K562 (cell line): Measurements from ENCODE around the gene TEX54. TPM values are rescaled to one million over a fixed set of nuclear protein-coding genes. Genes with fewer than 3 reads are reported as not detected.
A peak's percentile ranks its signal among the peaks of the same experiment; 100 is the strongest.

ENCODE experiments used
- CBFA2T3 ChIP-seq: fragments of 450-650 bp; IDR thresholded peaks from 2 replicates; pipeline ENCODE4 v1.6.1; 2017
- CEBPB ChIP-seq: fragments of 450-650 bp; IDR thresholded peaks from 2 replicates; pipeline ENCODE4 v1.6.1; 2016; ENCODE audit warnings: missing genetic modification characterization, missing compliant biosample characterization
- CHD7 ChIP-seq: fragments of 200-600 bp; sonication (generic); IDR thresholded peaks from one replicate; pipeline ENCODE4 v1.6.1; 2012; ENCODE audit warnings: mild to moderate bottlenecking, low read depth, low read length, inconsistent platforms
- ELF4 ChIP-seq: fragments of 450-650 bp; formaldehyde crosslinking; IDR thresholded peaks from 2 replicates; pipeline ENCODE4 v1.4.0; 2022; ENCODE audit warnings: missing genetic modification characterization
- MCM3 ChIP-seq: fragments of 450-650 bp; IDR thresholded peaks from 2 replicates; pipeline ENCODE4 v1.6.1; 2016
- PYGO2 ChIP-seq: fragments of 450-650 bp; IDR thresholded peaks from 2 replicates; pipeline ENCODE4 v1.6.1; 2016; ENCODE audit warnings: mild to moderate bottlenecking, missing genetic modification characterization, moderate library complexity, missing compliant biosample characterization
- RCOR1 ChIP-seq, 2 experiments: IDR thresholded peaks; 2 replicates each; pipeline ENCODE4 v1.6.1; 2012; ENCODE audit warnings: low read depth in 2 of 2, low read length in 2 of 2, borderline replicate concordance in 1 of 2, improper control_type of control experiment in 1 of 2
- STAG1 ChIP-seq: sonication (generic); formaldehyde crosslinking; IDR thresholded peaks from 2 replicates; pipeline ENCODE4 v1.5.0; 2020; ENCODE audit warnings: missing genetic modification reagents, borderline replicate concordance
- ZNF143 ChIP-seq: sonication (generic); formaldehyde crosslinking; IDR thresholded peaks from 2 replicates; pipeline ENCODE4 v1.9.0; 2022; ENCODE audit warnings: mild to moderate bottlenecking, missing genetic modification reagents
- ZNF512 ChIP-seq: IDR thresholded peaks from 2 replicates; pipeline ENCODE4 v1.6.1; 2016; ENCODE audit warnings: missing genetic modification characterization, missing compliant biosample characterization
- polyA plus RNA-seq, 8 experiments: library from polyadenylated mRNA; depleted of rRNA in 4 of 8; stranded (reverse) in 5 of 8; unstranded in 3 of 8; fragments of >200 nt; fragmentation: Nextera tagmentation in 2 of 8; fragmentation: Illumina TruSeq in 1 of 8; extraction: Ambion mirVana in 2 of 8; extraction: Trizol in 1 of 8; gene quantifications; 2 replicates each; pipeline versions ENCODE4 v1.2.1 to v1.2.3, GENCODE V29; 2011 to 2014; ENCODE audit warnings: inconsistent platforms in 1 of 8, missing spikeins in 1 of 8
- total RNA-seq, 7 experiments: library from RNA; depleted of rRNA in 6 of 7; stranded (reverse); fragments of >200 nt in 6 of 7; fragmentation: Illumina TruSeq in 2 of 7; extraction: Trizol in 2 of 7; gene quantifications; 2 replicates each; pipeline versions ENCODE4 v1.2.1 to v1.2.3, GENCODE V29; 2011 to 2021; ENCODE audit warnings: low replicate concordance in 1 of 7
- TF ChIP-seq, protein P1 (sequence below), 2 experiments: fragments of 250-450 bp in 1 of 2; fragments of 450-650 bp in 1 of 2; sonication (Bioruptor Pico) in 1 of 2; IDR thresholded peaks; 2 replicates each; pipeline versions ENCODE4 v1.6.1 to v1.8.0; 2016 to 2021; ENCODE audit warnings: mild to moderate bottlenecking in 2 of 2, moderate library complexity in 2 of 2, missing compliant biosample characterization in 1 of 2, missing genetic modification characterization in 1 of 2

TEX54 gene
- total and polyA plus RNA-seq, 9 of the 15 experiments (the other 6 are each of a cell fraction or from before 2014, with no cell fraction given): not detected

- TF ChIP-seq CHD7 (no peak), CBFA2T3 (no peak), ZNF512 (tag) (no peak), STAG1 (CRISPR knock-in tag) (no peak), MCM3 (no peak), CEBPB (tag) (no peak), ZNF143 (CRISPR knock-in tag) (peak; percentile 40; the same call in 1 of the 2 replicates), PYGO2 (tag) (no peak), RCOR1 (IDR thresholded peaks at IDR 0.05; ENCODE audit: borderline replicate concordance in 1 of 2, low read depth in 2 of 2, low read length in 2 of 2) (no peak), ELF4 (CRISPR knock-in tag) (no peak)
- TF ChIP-seq, protein P1, sequence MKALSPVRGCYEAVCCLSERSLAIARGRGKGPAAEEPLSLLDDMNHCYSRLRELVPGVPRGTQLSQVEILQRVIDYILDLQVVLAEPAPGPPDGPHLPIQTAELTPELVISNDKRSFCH (CRISPR knock-in tag; IDR thresholded peaks at IDR 0.05): no peak
- TF ChIP-seq, protein P1 (tag; IDR thresholded peaks at IDR 0.05): 0 out of 2 replicates have a peak, but pooled peaks have one; percentile 47
Measured at GRCh38 chr11:62791501-62792201, 41.0 kb downstream of the TEX54 start, which contains the start of gene TMEM223 (continued).
